ENCODE results near the gene KLHL29.

GRCh38 chr2:23475473-23475872 lies 90.5 kb downstream of the KLHL29 start:
- TF ChIP-seq CTCF (IDR thresholded peaks at IDR 0.05) (no peak), POLR2A (IDR thresholded peaks at IDR 0.05) (no peak), EP300 (IDR thresholded peaks at IDR 0.05) (no peak)

All from tibial nerve (tissue), 4 donors.